IMR-90 (cell line): ENCODE measurements around the gene NSD2. TPM values are rescaled to one million over a fixed set of nuclear protein-coding genes. Genes with fewer than 3 reads are reported as not detected.

Experiments
- ATAC-seq: fragments of 200-7000 bp; cut with Tn5 transposase; 2 replicates; pipeline ENCODE4 v1.9.1; 2020; ENCODE audit warnings: low read depth, mild to moderate bottlenecking, moderate library complexity
- BruUV-seq: library from RNA; stranded (reverse); fragments of 400-500 nt; replicated peaks from 2 replicates; lab custom pipeline; 2021; lab: Mats Ljungman, UMichigan
- CTCF ChIA-PET: fragments of 300-600 bp; formaldehyde crosslinking; extraction: SDS; loops from one replicate; lab custom pipeline; 2021; ENCODE audit warnings: antibody characterized with exemption; lab: Yijun Ruan, JAX
- POLR2A ChIA-PET: fragments of 300-600 bp; sonication (Branson Sonifier 250); formaldehyde crosslinking; loops from one replicate; lab custom pipeline; 2022; ENCODE audit warnings: antibody characterized with exemption; ENCODE audit not compliant: unreplicated experiment; lab: Charles Lee
- DNase-seq: peaks from one replicate; pipeline ENCODE4 v3.0.0; 2013
- H2AFZ ChIP-seq: replicated peaks from 2 replicates; pipeline ENCODE3; 2013; ENCODE audit warnings: low read length, mild to moderate bottlenecking; ENCODE audit not compliant: poor library complexity
- H2AK5ac ChIP-seq: 2 replicates; pipeline ENCODE4 v1.6.1; 2013; ENCODE audit warnings: low read depth, low read length, inconsistent platforms
- H2AK9ac ChIP-seq: replicated peaks from 2 replicates; pipeline ENCODE3; 2013; ENCODE audit warnings: mild to moderate bottlenecking, low read depth, low read length, moderate library complexity; ENCODE audit not compliant: poor library complexity
- H2BK120ac ChIP-seq: 2 replicates; pipeline ENCODE4 v1.6.1; 2013; ENCODE audit warnings: low read depth, low read length, inconsistent platforms
- H2BK15ac ChIP-seq: 3 replicates; pipeline ENCODE4 v1.6.1; 2013; ENCODE audit warnings: low read depth, low read length, inconsistent platforms
- H2BK20ac ChIP-seq: 2 replicates; pipeline ENCODE4 v1.6.1; 2013; ENCODE audit warnings: low read depth, mild to moderate bottlenecking, inconsistent platforms, low read length, moderate library complexity
- H2BK5ac ChIP-seq: 2 replicates; pipeline ENCODE4 v1.6.1; 2013; ENCODE audit warnings: mild to moderate bottlenecking, low read depth, low read length, inconsistent platforms; ENCODE audit not compliant: poor library complexity, severe bottlenecking
- H3K14ac ChIP-seq: replicated peaks from 2 replicates; pipeline ENCODE4 v1.6.1; 2013; ENCODE audit warnings: low read depth, low read length, inconsistent platforms
- H3K18ac ChIP-seq: 2 replicates; pipeline ENCODE4 v1.6.1; 2013; ENCODE audit warnings: low read depth, low read length, control low read depth
- H3K23ac ChIP-seq: 2 replicates; pipeline ENCODE4 v1.6.1; 2013; ENCODE audit warnings: low read depth, low read length, inconsistent platforms
- H3K27ac ChIP-seq: 2 replicates; pipeline ENCODE4 v1.5.1; 2013; ENCODE audit warnings: mild to moderate bottlenecking, control low read depth, low read length; ENCODE audit not compliant: insufficient read depth
- H3K27me3 ChIP-seq: 2 replicates; pipeline ENCODE4 v1.6.1; 2013; ENCODE audit warnings: low read length; ENCODE audit not compliant: control insufficient read depth, insufficient read depth
- H3K36me3 ChIP-seq: 2 replicates; pipeline ENCODE4 v1.6.1; 2013; ENCODE audit warnings: low read length, mixed read lengths; ENCODE audit not compliant: control insufficient read depth, insufficient read depth
- H3K4ac ChIP-seq: 2 replicates; pipeline ENCODE4 v1.6.1; 2013; ENCODE audit warnings: low read depth, low read length, inconsistent platforms
- H3K4me1 ChIP-seq: 2 replicates; pipeline ENCODE4 v1.6.1; 2013; ENCODE audit warnings: low read length, mixed read lengths; ENCODE audit not compliant: control insufficient read depth, insufficient read depth
- H3K4me2 ChIP-seq: 2 replicates; pipeline ENCODE4 v1.6.1; 2013; ENCODE audit warnings: low read depth, mild to moderate bottlenecking, control low read depth, low read length, moderate library complexity
- H3K4me3 ChIP-seq: 2 replicates; pipeline ENCODE4 v1.5.1; 2013; ENCODE audit warnings: low read depth, mild to moderate bottlenecking, control low read depth, low read length, moderate library complexity; ENCODE audit not compliant: insufficient read depth
- H3K56ac ChIP-seq: 2 replicates; pipeline ENCODE4 v1.6.1; 2013; ENCODE audit warnings: low read length, inconsistent platforms; ENCODE audit not compliant: insufficient read depth; ENCODE audit errors: extremely low read depth
- H3K79me1 ChIP-seq, 2 experiments: 2 replicates each; pipeline ENCODE4 v1.6.1; 2013; ENCODE audit warnings: low read length in 2 of 2, inconsistent platforms in 1 of 2, low read depth in 1 of 2
- H3K9ac ChIP-seq: 2 replicates; pipeline ENCODE4 v1.6.1; 2013; ENCODE audit warnings: low read depth, low read length, control low read depth
- H3K9me1 ChIP-seq: 2 replicates; pipeline ENCODE4 v1.6.1; 2013; ENCODE audit warnings: low read length, inconsistent platforms; ENCODE audit not compliant: insufficient read depth
- H3K9me3 ChIP-seq: 2 replicates; pipeline ENCODE4 v1.6.1; 2013; ENCODE audit warnings: low read length; ENCODE audit not compliant: control insufficient read depth, insufficient read depth
- H4K20me1 ChIP-seq: 2 replicates; pipeline ENCODE4 v1.6.1; 2013; ENCODE audit warnings: low read length, inconsistent platforms; ENCODE audit not compliant: insufficient read depth
- H4K5ac ChIP-seq: 2 replicates; pipeline ENCODE4 v1.6.1; 2013; ENCODE audit warnings: mild to moderate bottlenecking, low read depth, low read length, control low read depth
- H4K8ac ChIP-seq, 2 experiments: 2 replicates each; pipeline ENCODE4 v1.6.1; 2013; ENCODE audit warnings: low read depth in 2 of 2, low read length in 2 of 2, control low read depth in 1 of 2, inconsistent platforms in 1 of 2
- H4K91ac ChIP-seq: 2 replicates; pipeline ENCODE4 v1.6.1; 2013; ENCODE audit warnings: low read depth, low read length, inconsistent platforms; ENCODE audit not compliant: insufficient read depth
- BHLHE40 ChIP-seq: fragments of 150-350 bp; IDR thresholded peaks from 2 replicates; pipeline ENCODE4 v1.6.1; 2016; ENCODE audit warnings: mild to moderate bottlenecking, low read depth, low read length
- CEBPB ChIP-seq: IDR thresholded peaks from 2 replicates; pipeline ENCODE4 v1.6.1; 2012; ENCODE audit warnings: low read depth, low read length, improper control_type of control experiment
- CHD1 ChIP-seq: IDR thresholded peaks from 2 replicates; pipeline ENCODE4 v1.6.1; 2012; ENCODE audit warnings: low read depth, low read length, improper control_type of control experiment
- FOS ChIP-seq: fragments of 150-350 bp; IDR thresholded peaks from 2 replicates; pipeline ENCODE4 v1.6.1; 2016; ENCODE audit warnings: low read depth, low read length
- MAFK ChIP-seq: IDR thresholded peaks from 2 replicates; pipeline ENCODE4 v1.6.1; 2012; ENCODE audit warnings: low read depth, low read length, improper control_type of control experiment
- MXI1 ChIP-seq: IDR thresholded peaks from 2 replicates; pipeline ENCODE4 v1.6.1; 2012; ENCODE audit warnings: low read depth, mild to moderate bottlenecking, low read length, moderate library complexity, borderline replicate concordance
- RAD21 ChIP-seq: IDR thresholded peaks from 2 replicates; pipeline ENCODE4 v1.6.1; 2012; ENCODE audit warnings: low read length, improper control_type of control experiment
- RCOR1 ChIP-seq: IDR thresholded peaks from 2 replicates; pipeline ENCODE4 v1.6.1; 2012; ENCODE audit warnings: mild to moderate bottlenecking, low read length, improper control_type of control experiment; ENCODE audit not compliant: insufficient replicate concordance
- RFX5 ChIP-seq: IDR thresholded peaks from 2 replicates; pipeline ENCODE4 v1.8.0; 2012; ENCODE audit warnings: low read depth, mild to moderate bottlenecking, low read length, moderate library complexity
- SMC3 ChIP-seq: fragments of 150-350 bp; IDR thresholded peaks from 2 replicates; pipeline ENCODE4 v1.6.1; 2016; ENCODE audit warnings: low read depth, mild to moderate bottlenecking, antibody characterized with exemption, low read length, moderate library complexity
- WGBS, 2 experiments: methylation state at CpG; one replicate each; pipeline versions ENCODE4 v1.1.5 to v1.1.7; 2013; ENCODE audit warnings: missing lambda C conversion rate in 2 of 2; ENCODE audit not compliant: insufficient read length in 1 of 2; ENCODE audit errors: extremely low coverage in 2 of 2; 5-methylcytosine and 5-hydroxymethylcytosine counted together
- dilution Hi-C: fragments of 300-500 bp; cut with HindIII; formaldehyde crosslinking; loops from one replicate; pipeline ENCODE4 v1.14.3; 2018; ENCODE audit warnings: low sequenced_read_pairs; ENCODE audit not compliant: unreplicated experiment
- in situ Hi-C: fragments of 300-500 bp; cut with MboI; formaldehyde crosslinking; loops from 3 replicates; pipeline ENCODE4 v1.14.3; 2019; ENCODE audit warnings: low sequenced_read_pairs, inconsistent platforms, mixed read lengths
- intact Hi-C: fragments of 100-400 bp; cut with micrococcal nuclease; formaldehyde crosslinking; loops from 2 replicates; pipeline ENCODE4 v1.10.0; 2022
- polyA plus RNA-seq, 3 experiments: library from polyadenylated mRNA; depleted of rRNA; stranded (reverse); fragments of >200 nt; gene quantifications; 2 replicates each; pipeline ENCODE4 v1.2.3, GENCODE V29; 2012; ENCODE audit warnings: low replicate concordance in 1 of 3
- total RNA-seq: library from RNA; depleted of rRNA; stranded (reverse); fragments of >200 nt; gene quantifications from 2 replicates; pipeline ENCODE4 v1.2.3, GENCODE V29; 2012
- TF ChIP-seq, protein P1 (sequence below): fragments of 150-350 bp; IDR thresholded peaks from 2 replicates; pipeline ENCODE4 v1.6.1; 2016; ENCODE audit warnings: low read depth, mild to moderate bottlenecking, low read length, moderate library complexity, borderline replicate concordance

Gene NSD2
- total and polyA plus RNA-seq, 2 of the 4 experiments (the other 2 are of a cell fraction) = 35.9 to 68.1 TPM

DNA sequence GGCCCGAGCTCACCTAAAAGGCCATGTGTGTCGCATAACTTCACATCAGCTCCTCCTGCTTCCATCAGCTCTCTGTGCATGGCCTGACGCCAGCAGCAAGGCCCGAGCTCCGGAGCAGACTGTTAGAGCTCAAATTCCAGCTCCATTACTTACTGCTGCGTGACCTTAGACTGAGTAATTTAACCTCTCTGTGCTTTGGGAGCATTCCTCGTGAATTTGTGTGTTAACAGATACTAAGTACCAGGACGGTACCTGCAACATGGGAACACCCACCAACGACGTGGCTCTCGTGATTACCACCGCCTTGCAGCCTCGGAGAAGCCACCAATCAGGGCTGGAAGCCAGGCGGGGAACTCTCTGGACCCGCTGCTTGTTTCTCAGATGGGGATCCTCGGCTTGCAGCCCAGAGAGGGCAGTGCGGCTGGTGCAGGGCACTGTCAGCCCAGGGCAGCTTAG is 28.2 kb upstream of the NSD2 start:
- intact Hi-C loops = loop anchor here (2.0 kb wide), 1 partner anchor 56 kb away; no protein-coding TSS in a partner anchor
- H2AFZ ChIP-seq = peak overlapping the region; percentile 81
- WGBS, 2 experiments = 76% methylated on average over 7 of the region's 17 CpGs; no CpG with 5 or more reads in 1 of the 2 experiments
- H3K36me3 ChIP-seq = peaks cover 39% of the 10 kb centered on the region
- dilution Hi-C loops = no loop called here
- H2BK15ac ChIP-seq = no peak overlapping the region
- ChIA-PET POLR2A (no interaction called here), CTCF (interaction anchor here (1.5 kb wide), 1 partner anchor 68 kb away, joined by 6 read pairs; no protein-coding TSS in a partner anchor)
- peak; percentile 94 for DNase-seq
- peaks cover 18% of the 10 kb centered on the region for H3K9me1 ChIP-seq
- BruUV-seq = no TSS peak
- H3K56ac ChIP-seq = no peak overlapping the region
- H3K18ac ChIP-seq = no peak overlapping the region
- H4K8ac ChIP-seq = peak overlapping the region in 1 of 2 experiments; percentile 58; a peak in 1 of 4 replicates
- H4K91ac ChIP-seq = 0 out of 2 replicates have a peak overlapping the region, but pooled peaks have one; percentile 9
- peak overlapping the region; percentile 59 for H3K27ac ChIP-seq
- no peaks in the 10 kb centered on the region for H3K9me3 ChIP-seq
- TF ChIP-seq RFX5 (no peak), MAFK (no peak), CEBPB (peak; percentile 42), FOS (peak; percentile 39; the same call in 1 of the 2 replicates), MXI1 (peak; percentile 59; the same call in 1 of the 2 replicates), SMC3 (peak; percentile 30), BHLHE40 (peak; percentile 75), CHD1 (no peak), RAD21 (peak; percentile 21; the same call in 1 of the 2 replicates), RCOR1 (peak; percentile 62)
- TF ChIP-seq, protein P1, sequence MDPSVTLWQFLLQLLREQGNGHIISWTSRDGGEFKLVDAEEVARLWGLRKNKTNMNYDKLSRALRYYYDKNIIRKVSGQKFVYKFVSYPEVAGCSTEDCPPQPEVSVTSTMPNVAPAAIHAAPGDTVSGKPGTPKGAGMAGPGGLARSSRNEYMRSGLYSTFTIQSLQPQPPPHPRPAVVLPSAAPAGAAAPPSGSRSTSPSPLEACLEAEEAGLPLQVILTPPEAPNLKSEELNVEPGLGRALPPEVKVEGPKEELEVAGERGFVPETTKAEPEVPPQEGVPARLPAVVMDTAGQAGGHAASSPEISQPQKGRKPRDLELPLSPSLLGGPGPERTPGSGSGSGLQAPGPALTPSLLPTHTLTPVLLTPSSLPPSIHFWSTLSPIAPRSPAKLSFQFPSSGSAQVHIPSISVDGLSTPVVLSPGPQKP = no peak
- H2BK120ac ChIP-seq = peak overlapping the region; percentile 24
- peaks cover 18 to 69% of the 10 kb centered on the region in 2 experiments for H3K79me1 ChIP-seq
- peak; percentile 96 for ATAC-seq
- H3K4me2 ChIP-seq = peak overlapping the region; percentile 18
- H3K4ac ChIP-seq = peak overlapping the region; percentile 49; the same call in 1 of the 2 replicates
- no peak overlapping the region for H3K23ac ChIP-seq
- H4K5ac ChIP-seq = no peak overlapping the region
- H2BK20ac ChIP-seq = 0 out of 2 replicates have a peak overlapping the region, but pooled peaks have one; percentile 10
- no peak overlapping the region for H3K14ac ChIP-seq
- peak overlapping the region; percentile 31 for H2BK5ac ChIP-seq
- H3K9ac ChIP-seq = no peak overlapping the region
- peak overlapping the region; percentile 1; the same call in 1 of the 2 replicates for H2AK5ac ChIP-seq
- no peaks in the 10 kb centered on the region for H3K27me3 ChIP-seq
- peaks cover 21% of the 10 kb centered on the region for H3K4me1 ChIP-seq
- no peak overlapping the region for H3K4me3 ChIP-seq
- H4K20me1 ChIP-seq = peaks cover 30% of the 10 kb centered on the region
- H2AK9ac ChIP-seq = peak overlapping the region; percentile 84
- in situ Hi-C loops = no loop called here
